Measurements from ENCODE around the gene GJB5.
A peak's percentile ranks its signal among the peaks of the same experiment; 100 is the strongest.

The GJB5 gene

DNA sequence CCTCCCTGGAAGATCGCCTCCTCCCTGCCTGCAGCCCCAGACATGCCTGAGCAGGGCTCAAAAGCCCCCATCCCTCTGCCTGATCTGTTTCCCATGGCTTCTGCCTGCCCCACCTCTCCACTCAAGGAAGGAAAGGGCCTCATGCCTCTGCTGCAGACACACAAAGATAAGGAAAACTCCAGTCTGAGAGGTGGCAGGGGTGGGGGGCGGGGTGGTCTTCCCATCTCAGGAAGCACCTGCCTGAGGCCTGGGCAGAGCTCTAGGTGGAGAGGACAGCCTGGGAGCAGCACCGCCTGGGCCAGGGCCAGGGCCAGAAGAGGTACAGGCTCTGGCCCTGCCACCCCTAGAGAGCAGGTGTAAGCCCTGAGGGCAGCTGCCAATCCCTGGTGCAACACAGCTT lies 22.1 kb downstream of the GJB5 start:
- DNase-seq (ENCODE audit: low read depth), result no peak

DNA sequence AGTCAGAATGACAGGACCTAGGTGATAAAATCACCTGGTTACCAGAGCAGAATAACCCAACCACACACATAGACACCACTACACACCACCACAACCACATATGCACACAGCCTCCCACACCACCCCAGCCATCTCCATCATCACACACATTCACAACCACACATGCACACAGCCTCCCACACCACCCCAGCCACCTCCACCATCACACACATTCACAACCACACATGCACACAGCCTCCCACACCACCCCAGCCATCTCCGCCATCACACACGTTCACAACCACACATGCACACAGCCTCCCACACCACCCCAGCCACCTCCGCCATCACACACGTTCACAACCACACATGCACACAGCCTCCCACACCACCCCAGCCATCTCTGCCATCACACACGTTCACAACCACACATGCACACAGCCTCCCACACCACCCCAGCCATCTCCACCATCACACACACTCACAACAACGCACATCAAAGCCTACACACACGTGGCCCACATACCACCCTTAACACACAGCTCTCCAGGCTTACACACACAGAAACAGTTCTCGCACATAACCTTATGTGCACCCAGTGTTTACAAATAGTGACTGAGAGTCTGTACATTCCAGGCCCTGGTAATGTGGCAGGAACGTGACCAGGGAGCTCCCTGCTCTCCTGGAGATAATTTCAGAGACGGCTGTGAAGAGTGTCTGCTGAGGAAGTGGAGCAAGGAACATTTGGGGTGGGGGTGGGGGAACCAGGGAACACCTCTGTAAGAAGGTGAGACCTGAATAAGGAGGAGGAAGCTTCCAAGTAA lies 22.9 kb downstream of the GJB5 start:
- DNase-seq (ENCODE audit: low read depth), result no peak

DNA sequence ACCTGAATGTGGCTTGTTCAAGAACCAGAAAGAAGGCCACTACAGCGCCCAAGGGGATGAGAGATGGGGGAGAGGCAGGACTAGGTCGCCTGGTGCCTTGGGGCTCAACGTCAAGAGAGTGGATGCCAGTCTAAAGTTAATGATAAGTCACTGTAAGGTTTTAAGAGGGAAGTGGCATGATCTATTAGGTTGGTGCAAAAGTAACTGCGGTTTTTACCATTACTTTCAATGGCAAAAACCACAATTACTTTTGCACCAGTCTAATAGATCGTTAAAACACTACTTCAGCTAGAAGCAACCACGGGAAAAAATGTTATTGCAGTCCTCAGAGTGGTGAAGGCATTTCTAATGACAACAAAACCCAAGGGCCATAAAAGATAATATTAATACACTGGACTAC lies 23.5 kb downstream of the GJB5 start:
- DNase-seq (ENCODE audit: low read depth), result no peak

DNA sequence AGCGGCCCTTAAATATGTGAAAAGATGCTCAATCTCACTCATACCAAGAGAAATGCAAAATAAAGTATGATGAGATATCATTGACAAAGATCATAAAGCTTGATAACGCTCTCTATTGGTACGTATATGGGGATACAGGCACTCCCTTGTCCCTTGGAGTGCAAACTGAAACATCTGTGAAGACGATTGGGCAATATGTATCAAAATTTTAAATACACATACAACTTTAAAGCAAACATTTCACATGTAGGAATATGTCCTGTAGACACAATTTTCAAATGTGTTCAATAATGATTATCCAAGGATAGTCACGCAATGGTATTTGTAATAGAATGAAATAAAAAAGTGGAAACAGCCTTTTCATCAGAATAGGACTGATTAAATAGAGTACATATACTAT lies 24.2 kb downstream of the GJB5 start:
- DNase-seq (ENCODE audit: low read depth), result no peak

DNA sequence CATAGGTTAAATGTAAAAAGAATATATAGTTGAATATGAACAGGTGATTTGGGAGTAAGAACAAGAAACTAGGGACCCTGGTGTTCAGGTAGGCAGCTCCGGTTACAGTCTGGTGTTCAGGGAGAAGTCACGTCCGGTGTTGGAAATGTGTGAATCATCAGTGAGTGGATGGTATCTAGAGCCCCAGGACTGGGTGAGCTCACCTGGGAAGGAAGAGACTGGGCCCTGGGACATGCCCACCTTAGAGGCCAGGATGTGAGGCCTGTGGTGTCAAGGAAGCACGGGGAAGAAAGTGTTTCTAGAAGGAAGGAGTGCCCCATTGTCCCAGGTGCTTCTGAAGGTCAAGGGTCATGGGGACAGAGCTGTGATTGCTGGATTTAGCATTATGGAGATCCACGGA lies 24.7 kb downstream of the GJB5 start:
- no peak for DNase-seq (ENCODE audit: low read depth)

DNA sequence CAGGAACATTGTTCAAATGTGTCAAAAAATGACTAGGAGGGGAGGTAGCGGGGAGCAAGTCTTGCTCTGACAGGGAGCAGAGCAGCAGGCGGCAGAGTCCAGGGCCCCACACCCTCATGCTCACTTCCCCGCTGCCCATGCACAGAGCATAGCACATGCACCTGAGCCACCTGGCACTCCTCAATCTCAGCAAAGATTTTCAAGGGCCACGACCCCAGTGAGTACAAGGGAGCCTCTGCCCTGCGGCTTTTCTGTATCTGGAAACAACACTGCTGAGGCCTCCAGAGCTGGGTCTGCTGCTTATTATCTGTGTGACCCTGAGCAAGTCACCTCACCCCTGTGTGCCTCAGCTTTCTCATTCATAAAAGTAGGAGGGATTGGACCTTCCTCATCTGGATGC lies 25.1 kb downstream of the GJB5 start:
- DNase-seq (ENCODE audit: low read depth), result no peak

DNA sequence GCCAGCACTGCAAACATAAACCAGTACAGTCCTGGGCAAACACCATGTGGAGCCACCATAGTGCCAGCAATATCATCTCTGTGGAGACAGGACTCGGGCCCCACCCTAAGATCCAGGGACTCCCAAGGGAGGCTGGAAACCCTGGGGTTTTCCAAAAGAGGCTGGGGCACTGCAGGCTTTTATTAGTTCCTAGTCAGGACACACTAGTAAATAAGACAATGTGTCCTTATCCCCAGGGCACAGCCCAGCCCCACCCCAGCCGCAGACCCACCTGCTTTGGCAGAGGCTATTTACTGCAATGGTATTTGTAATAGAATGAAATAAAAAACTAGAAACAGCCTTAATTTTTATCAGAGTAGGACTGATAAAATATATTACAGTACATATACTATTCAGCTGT lies 25.7 kb downstream of the GJB5 start:
- DNase-seq (ENCODE audit: low read depth), result no peak

DNA sequence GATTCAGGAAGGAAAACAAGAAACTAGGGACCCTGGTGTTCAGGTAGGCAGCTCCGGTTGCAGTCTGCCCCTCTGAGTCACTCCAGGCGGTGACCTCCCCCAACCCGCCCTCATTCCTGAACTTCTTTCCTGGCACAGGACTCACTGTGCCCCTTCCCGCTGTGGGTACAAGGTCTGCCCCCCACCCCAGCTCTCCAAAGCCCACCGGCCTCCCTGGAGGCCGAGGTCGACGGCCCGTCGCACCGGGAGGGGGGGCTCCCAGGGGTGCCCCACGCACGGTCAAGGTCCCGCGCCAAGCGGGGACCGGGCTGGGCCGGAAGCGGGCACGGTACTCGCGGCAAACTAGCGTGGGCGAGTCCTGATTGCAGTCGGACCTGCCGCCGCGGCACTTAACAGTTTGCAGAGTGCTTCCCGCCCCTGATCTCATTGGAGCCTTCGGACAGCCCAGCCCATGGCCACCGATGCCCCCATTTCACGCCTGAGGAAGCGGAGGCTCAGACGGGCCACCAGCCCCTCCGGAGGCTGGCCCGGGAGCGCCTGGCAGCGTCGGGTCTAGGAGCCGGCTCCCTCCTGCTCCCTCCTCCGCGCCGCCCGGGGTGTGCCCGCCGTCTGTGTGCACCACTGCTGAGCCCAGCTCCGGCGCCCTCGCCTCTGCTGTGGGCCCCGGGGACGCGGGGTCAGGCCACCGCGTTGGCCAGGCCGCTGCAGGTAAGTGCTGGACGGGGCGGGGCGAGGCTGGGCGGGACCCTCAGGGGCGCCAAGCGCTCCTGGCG lies 26.4 kb downstream of the GJB5 start, which contains the start of gene GJB3:
TSS of gene GJB3 (plus strand) at position 144 of the 773 bp plus-strand sequence. CDS start 3,549 bp downstream, outside the sequence.
- DNase-seq (ENCODE audit: low read depth), result peak; percentile 23

DNA sequence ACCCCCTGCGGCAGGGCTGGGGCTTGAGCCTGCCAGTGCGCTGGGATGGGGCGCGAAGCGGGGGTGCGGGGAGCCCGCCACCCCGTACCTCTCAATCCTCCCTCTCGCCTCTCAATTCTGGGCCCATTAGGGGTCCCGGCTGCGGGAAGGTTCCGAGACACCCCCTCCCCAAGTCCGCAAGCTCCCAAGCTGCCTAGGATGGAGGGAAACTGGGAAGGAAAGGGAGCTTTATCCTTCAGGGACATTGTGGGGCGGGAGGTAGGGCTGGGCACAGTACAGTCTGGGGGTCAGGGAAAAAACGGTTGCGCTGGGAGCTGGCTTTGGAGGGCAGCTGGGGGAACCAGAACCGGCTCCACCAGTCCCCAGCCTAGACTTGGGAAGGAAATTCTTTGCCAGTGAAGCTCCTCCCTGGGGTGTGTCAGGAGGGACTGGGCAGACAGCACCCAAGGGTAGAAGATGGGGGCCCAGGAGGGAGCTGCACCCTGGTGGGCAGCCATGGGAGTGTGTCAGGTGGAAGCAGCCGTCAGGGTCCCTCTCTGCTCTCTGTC lies 27.1 kb downstream of the GJB5 start:
- DNase-seq (ENCODE audit: low read depth), result peak; percentile 15

DNA sequence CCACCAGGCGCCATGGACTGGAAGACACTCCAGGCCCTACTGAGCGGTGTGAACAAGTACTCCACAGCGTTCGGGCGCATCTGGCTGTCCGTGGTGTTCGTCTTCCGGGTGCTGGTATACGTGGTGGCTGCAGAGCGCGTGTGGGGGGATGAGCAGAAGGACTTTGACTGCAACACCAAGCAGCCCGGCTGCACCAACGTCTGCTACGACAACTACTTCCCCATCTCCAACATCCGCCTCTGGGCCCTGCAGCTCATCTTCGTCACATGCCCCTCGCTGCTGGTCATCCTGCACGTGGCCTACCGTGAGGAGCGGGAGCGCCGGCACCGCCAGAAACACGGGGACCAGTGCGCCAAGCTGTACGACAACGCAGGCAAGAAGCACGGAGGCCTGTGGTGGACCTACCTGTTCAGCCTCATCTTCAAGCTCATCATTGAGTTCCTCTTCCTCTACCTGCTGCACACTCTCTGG lies 29.9 kb downstream of the GJB5 start:
- DNase-seq (ENCODE audit: low read depth), result no peak

DNA sequence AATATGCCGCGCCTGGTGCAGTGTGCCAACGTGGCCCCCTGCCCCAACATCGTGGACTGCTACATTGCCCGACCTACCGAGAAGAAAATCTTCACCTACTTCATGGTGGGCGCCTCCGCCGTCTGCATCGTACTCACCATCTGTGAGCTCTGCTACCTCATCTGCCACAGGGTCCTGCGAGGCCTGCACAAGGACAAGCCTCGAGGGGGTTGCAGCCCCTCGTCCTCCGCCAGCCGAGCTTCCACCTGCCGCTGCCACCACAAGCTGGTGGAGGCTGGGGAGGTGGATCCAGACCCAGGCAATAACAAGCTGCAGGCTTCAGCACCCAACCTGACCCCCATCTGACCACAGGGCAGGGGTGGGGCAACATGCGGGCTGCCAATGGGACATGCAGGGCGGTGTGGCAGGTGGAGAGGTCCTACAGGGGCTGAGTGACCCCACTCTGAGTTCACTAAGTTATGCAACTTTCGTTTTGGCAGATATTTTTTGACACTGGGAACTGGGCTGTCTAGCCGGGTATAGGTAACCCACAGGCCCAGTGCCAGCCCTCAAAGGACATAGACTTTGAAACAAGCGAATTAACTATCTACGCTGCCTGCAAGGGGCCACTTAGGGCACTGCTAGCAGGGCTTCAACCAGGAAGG lies 30.5 kb downstream of the GJB5 start:
- DNase-seq (ENCODE audit: low read depth), result no peak

DNA sequence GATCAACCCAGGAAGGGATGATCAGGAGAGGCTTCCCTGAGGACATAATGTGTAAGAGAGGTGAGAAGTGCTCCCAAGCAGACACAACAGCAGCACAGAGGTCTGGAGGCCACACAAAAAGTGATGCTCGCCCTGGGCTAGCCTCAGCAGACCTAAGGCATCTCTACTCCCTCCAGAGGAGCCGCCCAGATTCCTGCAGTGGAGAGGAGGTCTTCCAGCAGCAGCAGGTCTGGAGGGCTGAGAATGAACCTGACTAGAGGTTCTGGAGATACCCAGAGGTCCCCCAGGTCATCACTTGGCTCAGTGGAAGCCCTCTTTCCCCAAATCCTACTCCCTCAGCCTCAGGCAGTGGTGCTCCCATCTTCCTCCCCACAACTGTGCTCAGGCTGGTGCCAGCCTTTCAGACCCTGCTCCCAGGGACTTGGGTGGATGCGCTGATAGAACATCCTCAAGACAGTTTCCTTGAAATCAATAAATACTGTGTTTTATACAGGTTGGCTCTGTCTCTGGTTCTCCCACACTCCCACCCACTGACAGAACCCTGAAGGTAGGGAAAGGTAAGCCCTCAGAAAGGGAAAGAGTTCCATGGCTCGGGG lies 31.1 kb downstream of the GJB5 start:
- no peak for DNase-seq (ENCODE audit: low read depth)

DNA sequence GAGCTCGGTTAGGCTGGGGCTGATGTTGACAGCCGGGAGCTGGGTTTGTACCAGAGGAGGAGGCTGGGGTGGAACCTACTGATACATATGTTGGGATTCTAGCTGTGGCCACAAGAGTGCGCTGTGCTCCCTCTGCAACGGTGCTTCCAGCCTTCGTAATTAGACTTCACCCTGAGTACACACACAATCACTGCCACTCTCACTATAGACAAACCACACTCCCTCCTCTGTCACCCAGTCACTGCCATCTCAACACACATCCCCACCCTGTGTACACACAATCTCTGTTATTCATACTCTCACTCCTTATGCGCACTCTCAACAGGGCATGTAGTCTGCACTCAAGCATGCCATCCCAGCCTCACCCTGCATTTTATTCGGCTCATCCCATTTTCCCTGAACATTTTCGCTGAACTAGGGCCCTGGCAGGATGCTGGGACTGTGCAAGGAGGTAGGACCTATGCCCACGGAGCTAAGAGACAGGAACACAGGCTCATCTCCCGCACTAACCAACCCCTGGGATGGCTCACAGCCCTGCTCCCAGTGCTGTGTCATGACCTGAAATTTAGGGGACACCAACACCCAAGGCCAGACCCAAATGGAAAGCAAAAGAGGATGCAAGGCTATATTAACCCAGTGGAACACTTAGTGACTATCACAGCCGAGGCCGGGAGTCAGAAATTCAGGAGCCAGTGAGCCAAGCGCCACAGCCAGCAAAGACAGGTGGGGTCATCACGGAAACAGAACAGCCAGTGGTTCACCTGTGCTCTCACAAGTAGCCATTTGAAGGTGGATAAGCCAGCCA lies 31.9 kb downstream of the GJB5 start:
- DNase-seq (ENCODE audit: low read depth), result peak; percentile 74

DNA sequence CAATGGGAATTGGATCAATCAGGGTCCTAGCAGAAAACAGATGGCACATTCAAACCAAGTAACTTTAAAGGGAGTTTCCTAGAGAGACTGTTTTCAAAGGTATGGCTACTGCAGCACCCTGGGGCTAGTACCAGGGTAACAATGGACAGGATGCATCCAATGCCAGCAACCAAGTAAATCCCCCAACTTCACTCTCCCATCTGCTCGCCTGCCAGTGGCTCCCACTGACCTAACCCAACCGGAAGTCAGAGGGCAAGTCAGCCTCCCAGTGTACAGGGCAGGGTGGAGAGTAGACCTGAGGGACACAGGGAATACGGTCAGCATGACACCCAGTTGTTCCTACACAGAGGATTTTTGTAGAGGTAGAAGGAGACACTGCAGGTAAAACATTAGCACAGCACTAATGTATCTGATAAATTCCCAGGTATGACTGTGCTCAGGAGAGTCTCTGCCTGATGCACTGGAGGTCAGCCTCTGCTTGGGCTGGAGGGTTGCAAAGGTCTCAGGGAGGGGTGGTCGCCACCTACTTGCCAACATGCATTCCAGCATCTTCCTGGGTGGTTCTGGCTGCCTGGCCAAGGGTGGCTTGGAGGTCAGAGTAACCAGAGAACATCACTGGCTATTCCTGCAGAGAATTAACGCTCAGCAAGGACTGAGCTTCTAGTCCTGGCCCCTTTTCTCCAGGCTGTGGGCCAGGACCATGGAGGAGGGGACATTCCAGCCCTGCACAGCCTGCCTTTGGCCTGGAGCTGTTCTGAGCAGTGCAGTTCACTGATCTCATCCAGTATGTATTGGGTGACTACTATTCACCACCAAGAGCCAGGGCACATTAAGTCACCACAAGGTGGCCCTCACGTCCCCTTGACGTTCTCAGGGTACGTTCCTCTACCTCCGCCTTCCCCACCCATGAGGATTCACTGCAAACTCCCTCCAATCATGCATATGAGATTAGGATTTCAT lies 32.9 kb downstream of the GJB5 start:
- DNase-seq (ENCODE audit: low read depth), result peak; percentile 45

DNA sequence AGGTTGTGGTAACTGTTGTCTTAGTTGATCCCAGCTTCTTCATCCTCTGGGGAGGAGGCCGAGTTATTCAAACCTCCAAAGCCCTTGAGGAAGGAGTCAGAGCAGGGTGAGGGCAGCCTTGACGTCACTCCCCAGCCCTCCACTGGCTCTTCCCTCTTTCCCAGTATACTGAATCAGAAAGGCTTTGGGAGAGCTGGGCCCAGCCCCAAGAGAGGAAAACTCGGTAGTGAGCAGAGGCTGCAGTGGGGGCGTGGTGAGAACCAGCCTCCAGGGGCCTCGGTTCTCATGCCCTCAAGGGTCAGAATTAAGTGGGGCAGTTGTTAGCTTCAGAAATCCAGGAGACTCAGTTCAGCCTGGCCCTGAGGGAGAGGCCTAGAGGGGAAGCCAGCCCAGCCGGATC lies 36.1 kb downstream of the GJB5 start:
- DNase-seq (ENCODE audit: low read depth), result no peak

DNA sequence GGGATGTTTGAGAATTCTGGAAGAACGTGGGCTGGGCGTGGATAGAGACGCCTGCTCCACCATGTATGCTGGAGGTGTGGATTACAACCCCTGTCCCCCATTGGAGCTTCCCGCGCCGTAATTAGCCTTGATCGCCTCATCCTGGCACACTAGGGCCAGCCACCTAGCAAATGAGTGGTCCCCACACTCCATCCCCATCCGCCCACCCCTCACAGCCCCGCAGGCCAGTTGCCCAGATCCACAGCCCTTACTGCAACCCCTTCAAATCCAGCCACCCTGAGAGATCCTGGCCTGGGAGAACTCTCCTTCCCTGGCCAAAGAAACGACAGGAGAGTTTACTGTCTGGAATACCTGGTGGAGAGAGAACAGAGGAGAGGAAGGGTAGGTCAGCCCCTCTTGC lies 37.6 kb downstream of the GJB5 start:
- DNase-seq (ENCODE audit: low read depth), result no peak

DNA sequence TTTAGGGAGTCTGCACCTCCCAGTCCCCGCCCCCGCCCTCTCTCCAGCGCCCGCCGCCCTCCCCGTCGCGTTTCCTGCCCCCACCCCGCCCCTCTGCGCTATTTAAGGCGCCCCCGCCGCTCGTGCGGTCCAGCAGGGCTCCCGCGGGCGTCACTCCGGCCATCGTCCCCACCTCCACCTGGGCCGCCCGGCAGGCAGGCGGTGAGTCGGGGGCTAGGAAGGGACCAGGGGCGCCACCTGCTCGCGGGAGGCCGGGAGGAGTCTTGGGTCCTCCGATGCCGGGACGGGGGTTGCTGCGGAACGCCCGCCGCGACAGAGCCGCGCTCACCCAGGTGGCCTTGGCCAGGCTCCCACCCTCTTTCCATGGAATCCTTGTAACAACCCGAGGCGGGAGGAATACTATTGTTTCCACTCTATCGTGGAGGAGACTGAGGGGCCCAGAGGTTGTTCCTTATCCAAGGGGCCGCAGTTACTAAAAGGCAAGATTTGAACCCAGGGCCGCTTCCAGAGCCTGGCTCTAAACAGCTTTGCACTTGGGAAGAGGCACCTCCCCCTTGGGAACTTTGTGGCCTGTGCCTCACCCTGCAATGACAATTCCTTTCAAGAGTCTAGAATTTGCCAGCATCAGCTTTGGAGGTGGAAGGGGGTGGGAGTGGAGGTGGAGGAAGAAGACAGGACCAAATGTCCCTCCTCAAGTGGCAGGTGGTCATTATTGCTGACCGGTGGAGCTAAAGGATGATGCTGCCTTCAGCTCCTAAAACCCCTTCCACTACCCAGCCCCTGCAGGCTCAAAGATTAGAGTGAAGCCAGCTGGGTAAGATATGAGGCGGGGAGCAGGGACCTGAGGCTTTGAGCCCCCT lies 38.3 kb downstream of the GJB5 start, which contains the start of gene GJA4:
TSS of gene GJA4 (plus strand) at position 132 of the 860 bp plus-strand sequence. CDS start 1,215 bp downstream, outside the sequence.
- DNase-seq (ENCODE audit: low read depth), result no peak

DNA sequence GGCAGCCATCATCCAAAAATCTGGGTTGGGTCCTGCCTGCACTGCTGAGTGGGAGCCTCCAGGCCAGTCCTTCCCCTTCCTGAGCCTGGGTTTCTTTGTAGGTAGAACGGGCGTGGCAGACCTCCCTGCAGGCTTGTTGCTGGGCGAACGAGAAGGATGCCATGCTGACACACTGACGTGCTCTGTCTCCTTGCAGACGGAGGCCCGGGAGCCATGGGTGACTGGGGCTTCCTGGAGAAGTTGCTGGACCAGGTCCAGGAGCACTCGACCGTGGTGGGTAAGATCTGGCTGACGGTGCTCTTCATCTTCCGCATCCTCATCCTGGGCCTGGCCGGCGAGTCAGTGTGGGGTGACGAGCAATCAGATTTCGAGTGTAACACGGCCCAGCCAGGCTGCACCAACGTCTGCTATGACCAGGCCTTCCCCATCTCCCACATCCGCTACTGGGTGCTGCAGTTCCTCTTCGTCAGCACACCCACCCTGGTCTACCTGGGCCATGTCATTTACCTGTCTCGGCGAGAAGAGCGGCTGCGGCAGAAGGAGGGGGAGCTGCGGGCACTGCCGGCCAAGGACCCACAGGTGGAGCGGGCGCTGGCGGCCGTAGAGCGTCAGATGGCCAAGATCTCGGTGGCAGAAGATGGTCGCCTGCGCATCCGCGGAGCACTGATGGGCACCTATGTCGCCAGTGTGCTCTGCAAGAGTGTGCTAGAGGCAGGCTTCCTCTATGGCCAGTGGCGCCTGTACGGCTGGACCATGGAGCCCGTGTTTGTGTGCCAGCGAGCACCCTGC lies 39.3 kb downstream of the GJB5 start:
- no peak for DNase-seq (ENCODE audit: low read depth)

Measured in ELR (cell line).